ENCODE measurements around the gene TOR4A. TPM values are rescaled to one million over a fixed set of nuclear protein-coding genes. Genes with fewer than 3 reads are reported as not detected.

Gene TOR4A
- total RNA-seq, 1 experiment from 2014 or later = 0.37 TPM

Other genes starting within 250 kb of the TOR4A start
- 4.9 and 22.4 TPM in 2 replicates for gene ABCA2, start 249.5 kb upstream of the TOR4A start, total RNA-seq (2014; rRNA removed; shearing (Covaris generic))
- gene FUT7, start 245.6 kb upstream of the TOR4A start, total RNA-seq (2014; rRNA removed; shearing (Covaris generic)) = not detected in 2 replicates
- 1.2 and 4.1 TPM in 2 replicates for gene NPDC1, start 231.5 kb upstream of the TOR4A start, total RNA-seq (2014; rRNA removed; shearing (Covaris generic))
- gene ENTPD2, start 223.7 kb upstream of the TOR4A start, total RNA-seq (2014; rRNA removed; shearing (Covaris generic)) = not detected in 2 replicates
- 5.9 and 12.4 TPM in 2 replicates for gene SAPCD2, start 207.2 kb upstream of the TOR4A start, total RNA-seq (2014; rRNA removed; shearing (Covaris generic))
- 6.6 and 7.4 TPM in 2 replicates for gene UAP1L1, start 200.2 kb upstream of the TOR4A start, total RNA-seq (2014; rRNA removed; shearing (Covaris generic))
- 38.6 and 62.6 TPM in 2 replicates for gene MAN1B1, start 190.7 kb upstream of the TOR4A start, total RNA-seq (2014; rRNA removed; shearing (Covaris generic))
- gene DPP7, start 163.0 kb upstream of the TOR4A start, total RNA-seq (2014; rRNA removed; shearing (Covaris generic)) = 34.8 and 52.2 TPM in 2 replicates
- gene GRIN1, start 138.6 kb upstream of the TOR4A start, total RNA-seq (2014; rRNA removed; shearing (Covaris generic)) = not detected in 2 replicates
- 0.10 and 0.12 TPM in 2 replicates for gene LRRC26, start 107.7 kb upstream of the TOR4A start, total RNA-seq (2014; rRNA removed; shearing (Covaris generic))
- not detected in 2 replicates for gene TMEM210, start 105.7 kb upstream of the TOR4A start, total RNA-seq (2014; rRNA removed; shearing (Covaris generic))
- 8.2 and 13.4 TPM in 2 replicates for gene ANAPC2, start 89.2 kb upstream of the TOR4A start, total RNA-seq (2014; rRNA removed; shearing (Covaris generic))
- 71.6 and 91.9 TPM in 2 replicates for gene SSNA1, start 89.0 kb upstream of the TOR4A start, total RNA-seq (2014; rRNA removed; shearing (Covaris generic))
- 1.2 and 3.4 TPM in 2 replicates for gene TPRN, start 77.0 kb upstream of the TOR4A start, total RNA-seq (2014; rRNA removed; shearing (Covaris generic))
- 63.4 and 69.8 TPM in 2 replicates for gene TMEM203, start 72.1 kb upstream of the TOR4A start, total RNA-seq (2014; rRNA removed; shearing (Covaris generic))
- 4.0 and 4.9 TPM in 2 replicates for gene NDOR1, start 72.0 kb upstream of the TOR4A start, total RNA-seq (2014; rRNA removed; shearing (Covaris generic))
- gene RNF208, start 55.5 kb upstream of the TOR4A start, total RNA-seq (2014; rRNA removed; shearing (Covaris generic)) = 0.31 TPM in 1 of 2 replicates, not detected in the other
- 0.14 and 0.37 TPM in 2 replicates for gene CYSRT1, start 52.6 kb upstream of the TOR4A start, total RNA-seq (2014; rRNA removed; shearing (Covaris generic))
- not detected in 2 replicates for gene RNF224, start 50.2 kb upstream of the TOR4A start, total RNA-seq (2014; rRNA removed; shearing (Covaris generic))
- gene SLC34A3, start 46.8 kb upstream of the TOR4A start, total RNA-seq (2014; rRNA removed; shearing (Covaris generic)) = not detected in 2 replicates
- 164 and 180 TPM in 2 replicates for gene TUBB4B, start 36.4 kb upstream of the TOR4A start, total RNA-seq (2014; rRNA removed; shearing (Covaris generic))
- gene STPG3, start 26.4 kb upstream of the TOR4A start, total RNA-seq (2014; rRNA removed; shearing (Covaris generic)) = not detected in 2 replicates
- gene NELFB, start 22.4 kb upstream of the TOR4A start, total RNA-seq (2014; rRNA removed; shearing (Covaris generic)) = 29.5 and 33.0 TPM in 2 replicates
- 0.37 TPM in 1 of 2 replicates, not detected in the other for gene NRARP, start 24.5 kb downstream of the TOR4A start, total RNA-seq (2014; rRNA removed; shearing (Covaris generic))
- gene EXD3, start 145.4 kb downstream of the TOR4A start, total RNA-seq (2014; rRNA removed; shearing (Covaris generic)) = 1.4 and 2.8 TPM in 2 replicates
- not detected in 2 replicates for gene NOXA1, start 145.7 kb downstream of the TOR4A start, total RNA-seq (2014; rRNA removed; shearing (Covaris generic))
- gene ENTPD8, start 163.6 kb downstream of the TOR4A start, total RNA-seq (2014; rRNA removed; shearing (Covaris generic)) = 0.08 TPM in 1 of 2 replicates, not detected in the other
- 17.1 and 19.1 TPM in 2 replicates for gene NSMF, start 181.6 kb downstream of the TOR4A start, total RNA-seq (2014; rRNA removed; shearing (Covaris generic))

Data from H4 (cell line).